GM10847 (cell line): ENCODE results near the gene TSPO.

ENCODE experiments used
- POLR2A ChIP-seq: IDR thresholded peaks from 2 replicates; pipeline ENCODE4 v1.6.1; 2011; ENCODE audit not compliant: insufficient read length; ENCODE audit errors: extremely low read depth

The TSPO gene

GRCh38 chr22:43151251-43152002 lies at the start of gene TSPO:
Gene TSPO, plus strand, starts transcription at chr22:43151559. Its CDS starts 7,680 bp downstream, at chr22:43159239.
- TF ChIP-seq POLR2A: peak; percentile 20

GRCh38 chr22:43106302-43106701 lies 45.1 kb upstream of the TSPO start:
- TF ChIP-seq POLR2A: no peak

GRCh38 chr22:43109511-43109910 lies 41.8 kb upstream of the TSPO start:
- TF ChIP-seq POLR2A: no peak

- TF ChIP-seq POLR2A: no peak
Measured at GRCh38 chr22:43109921-43110443, 41.4 kb upstream of the TSPO start.

- peak; percentile 23 for TF ChIP-seq POLR2A
Measured at GRCh38 chr22:43110444-43110926, 40.9 kb upstream of the TSPO start, which contains the start of gene BIK. Gene BIK, plus strand, starts transcription at chr22:43110750. Its CDS starts 13,273 bp downstream, at chr22:43124023.

- peak; percentile 9 for TF ChIP-seq POLR2A
Measured at GRCh38 chr22:43110927-43111623, 40.3 kb upstream of the TSPO start.

GRCh38 chr22:43113526-43114251 lies 37.7 kb upstream of the TSPO start:
- no peak for TF ChIP-seq POLR2A

GRCh38 chr22:43114958-43115357 lies 36.4 kb upstream of the TSPO start:
- no peak for TF ChIP-seq POLR2A

GRCh38 chr22:43116932-43117331 lies 34.4 kb upstream of the TSPO start:
- no peak for TF ChIP-seq POLR2A

- no peak for TF ChIP-seq POLR2A
Measured at GRCh38 chr22:43118024-43118849, 33.1 kb upstream of the TSPO start.

- no peak for TF ChIP-seq POLR2A
Measured at GRCh38 chr22:43118953-43119458, 32.4 kb upstream of the TSPO start.

GRCh38 chr22:43126501-43127165 lies 24.7 kb upstream of the TSPO start:
- TF ChIP-seq POLR2A: no peak

GRCh38 chr22:43127166-43127908 lies 24.0 kb upstream of the TSPO start:
- no peak for TF ChIP-seq POLR2A
